Measurements from ENCODE around the gene ZSCAN12. TPM values are rescaled to one million over a fixed set of nuclear protein-coding genes. Genes with fewer than 3 reads are reported as not detected.

Gene ZSCAN12
- total and polyA plus RNA-seq, 2 of the 13 experiments (the other 11 are each of a cell fraction or from before 2014, with no cell fraction given) = 2.8 to 8.9 TPM

GRCh38 chr6:28349892-28350737, 49.4 kb downstream of the ZSCAN12 start, which contains the start of gene ZKSCAN3 (continued):
- TF ChIP-seq TRAFD1 (CRISPR knock-in tag; IDR thresholded peaks at IDR 0.05; ENCODE audit: borderline replicate concordance) (no peak), KLF9 (CRISPR knock-in tag; IDR thresholded peaks at IDR 0.05; ENCODE audit: low read depth) (no peak), SAFB2 (CRISPR knock-in tag; IDR thresholded peaks at IDR 0.05; ENCODE audit: borderline replicate concordance, low read depth) (peak; percentile 78), ZNF530 (CRISPR knock-in tag; IDR thresholded peaks at IDR 0.05; ENCODE audit: low read depth) (0 out of 2 replicates have a peak, but pooled peaks have one; percentile 52), SMARCE1 (IDR thresholded peaks at IDR 0.05; ENCODE audit: borderline replicate concordance) (no peak), BHLHE40 (IDR thresholded peaks at IDR 0.05; ENCODE audit: low read length) (peak; percentile 55; the same call in 1 of the 2 replicates), ZFP62 (CRISPR knock-in tag; IDR thresholded peaks at IDR 0.05) (no peak), CREB1 (IDR thresholded peaks at IDR 0.05) (no peak), CREB1 (CRISPR knock-in tag; IDR thresholded peaks at IDR 0.05) (peak; percentile 81), ZNF337 (CRISPR knock-in tag; IDR thresholded peaks at IDR 0.05; ENCODE audit: borderline replicate concordance, low read depth) (0 out of 2 replicates have a peak, but pooled peaks have one; percentile 60), NCOA1 (CRISPR knock-in tag; IDR thresholded peaks at IDR 0.05) (no peak), ZNF574 (CRISPR knock-in tag; IDR thresholded peaks at IDR 0.05) (peak; percentile 100), GABPA (IDR thresholded peaks at IDR 0.05; ENCODE audit: low read depth, low read length) (peak; percentile 69), GABPA (CRISPR knock-in tag; IDR thresholded peaks at IDR 0.05; ENCODE audit: low read depth) (peak; percentile 96), CBX2 (IDR thresholded peaks at IDR 0.05; ENCODE audit: low read depth, low read length) (no peak), CBX2 (CRISPR knock-in tag; IDR thresholded peaks at IDR 0.05; ENCODE audit: low read depth) (no peak), ARNT (IDR thresholded peaks at IDR 0.05) (no peak), ZNF230 (CRISPR knock-in tag; IDR thresholded peaks at IDR 0.05) (peak; percentile 47; the same call in 1 of the 2 replicates), HDAC2 (CRISPR knock-in tag; IDR thresholded peaks at IDR 0.05) (peak; percentile 66; the same call in 1 of the 2 replicates), STAT6 (CRISPR knock-in tag; IDR thresholded peaks at IDR 0.05; ENCODE audit: borderline replicate concordance) (no peak; the same call in none of the 2 replicates), ZSCAN21 (CRISPR knock-in tag; IDR thresholded peaks at IDR 0.05; ENCODE audit: borderline replicate concordance) (peak; percentile 69; the same call in 1 of the 2 replicates), HNF4G (IDR thresholded peaks at IDR 0.05; ENCODE audit: borderline replicate concordance, low read depth, low read length) (no peak), HNF4G (CRISPR knock-in tag; IDR thresholded peaks at IDR 0.05; ENCODE audit: borderline replicate concordance, low read depth) (peak; percentile 59), SUZ12 (IDR thresholded peaks at IDR 0.05; ENCODE audit: low read depth, low read length) (no peak), NFYB (CRISPR knock-in tag; IDR thresholded peaks at IDR 0.05) (peak; percentile 35)

Measured in HepG2 (cell line).